Panc1 (cell line): ENCODE data around the gene MGST2. TPM values are rescaled to one million over a fixed set of nuclear protein-coding genes. Genes with fewer than 3 reads are reported as not detected.
A peak's percentile ranks its signal among the peaks of the same experiment; 100 is the strongest.
"Not testable (repeated sequence)": the region's sequence is repeated elsewhere in the genome, so short reads cannot be mapped to it uniquely, and the experiment has no call there.

Source experiments
- ATAC-seq: fragments of 200-7000 bp; cut with Tn5 transposase; 2 replicates; pipeline ENCODE4 v1.9.1; 2020; ENCODE audit warnings: mild to moderate bottlenecking, moderate library complexity
- BruUV-seq: library from RNA; stranded (reverse); fragments of 400-500 nt; replicated peaks from 2 replicates; lab custom pipeline; 2021; lab: Mats Ljungman, UMichigan
- CTCF ChIA-PET: fragments of 300-600 bp; sonication (Branson Sonifier 250); formaldehyde crosslinking; loops from one replicate; lab custom pipeline; 2022; ENCODE audit warnings: antibody characterized with exemption; lab: Charles Lee
- POLR2A ChIA-PET: fragments of 300-600 bp; sonication (Branson Sonifier 250); formaldehyde crosslinking; loops from one replicate; lab custom pipeline; 2022; ENCODE audit warnings: antibody characterized with exemption; lab: Charles Lee
- DNase-seq: peaks from one replicate; pipeline ENCODE4 v3.0.0-alpha.2; 2010; ENCODE audit warnings: low read depth, low spot score
- H3K27ac ChIP-seq: 2 replicates; pipeline ENCODE4 v1.5.1; 2011; ENCODE audit warnings: mild to moderate bottlenecking, low read length, inconsistent platforms
- H3K27me3 ChIP-seq: fragments of 200-500 bp; sonication (Bioruptor generic); 2 replicates; pipeline ENCODE4 v1.6.0; 2014; ENCODE audit warnings: low read length, inconsistent platforms; ENCODE audit not compliant: control insufficient read depth, insufficient read depth
- H3K36me3 ChIP-seq: fragments of 200-500 bp; sonication (Bioruptor generic); 2 replicates; pipeline ENCODE4 v1.5.1; 2014; ENCODE audit warnings: inconsistent platforms, mild to moderate bottlenecking, low read length, moderate library complexity; ENCODE audit not compliant: control insufficient read depth, insufficient read depth
- H3K4me1 ChIP-seq: 2 replicates; pipeline ENCODE4 v1.5.1; 2011; ENCODE audit warnings: inconsistent platforms, mild to moderate bottlenecking, low read length, moderate library complexity; ENCODE audit not compliant: control insufficient read depth, insufficient read depth
- H3K4me3 ChIP-seq, 2 experiments: 2 replicates each; pipeline ENCODE4 v1.5.1; 2011 to 2012; ENCODE audit warnings: low read depth in 2 of 2, low read length in 2 of 2, mild to moderate bottlenecking in 2 of 2, inconsistent platforms in 1 of 2, moderate library complexity in 1 of 2
- H3K9me3 ChIP-seq: fragments of 200-500 bp; sonication (Bioruptor generic); 2 replicates; pipeline ENCODE4 v1.5.1; 2014; ENCODE audit warnings: low read depth, mild to moderate bottlenecking, inconsistent platforms, low read length, moderate library complexity; ENCODE audit not compliant: control insufficient read depth, insufficient read depth
- CTCF ChIP-seq: fragments of 450-650 bp; IDR thresholded peaks from 2 replicates; pipeline ENCODE4 v1.5.1; 2017; ENCODE audit warnings: mild to moderate bottlenecking
- POLR2AphosphoS5 ChIP-seq: IDR thresholded peaks from 2 replicates; pipeline ENCODE4 v1.6.1; 2012; ENCODE audit warnings: mild to moderate bottlenecking, low read depth, low read length, moderate library complexity
- SIN3A ChIP-seq: IDR thresholded peaks from 2 replicates; pipeline ENCODE4 v1.6.1; 2012; ENCODE audit warnings: low read depth, mild to moderate bottlenecking, low read length, moderate library complexity, borderline replicate concordance; ENCODE audit not compliant: insufficient read depth
- TCF7L2 ChIP-seq: IDR thresholded peaks from 2 replicates; pipeline ENCODE4 v1.6.1; 2011; ENCODE audit warnings: mild to moderate bottlenecking, low read depth, low read length, inconsistent platforms
- in situ Hi-C: cut with HindIII; loops from 2 replicates; pipeline ENCODE4 v1.10.0; 2016; ENCODE audit warnings: low sequenced_read_pairs, low pct_unique_long_range_greater_than_20kb
- intact Hi-C: fragments of 100-400 bp; cut with micrococcal nuclease; formaldehyde crosslinking; loops from one replicate; pipeline ENCODE4 v1.10.0; 2022; ENCODE audit not compliant: unreplicated experiment
- total RNA-seq: library from RNA; stranded (reverse); gene quantifications from one replicate; pipeline ENCODE4 v1.2.1, GENCODE V29; 2021; ENCODE audit not compliant: unreplicated experiment
- TF ChIP-seq, protein P1 (sequence below), 2 experiments: IDR thresholded peaks; 2 replicates each; pipeline ENCODE4 v1.6.1; 2011 to 2012; ENCODE audit warnings: low read depth in 2 of 2, control low read depth in 1 of 2, low read length in 1 of 2, mild to moderate bottlenecking in 1 of 2, moderate library complexity in 1 of 2; ENCODE audit not compliant: insufficient read depth in 1 of 2

The MGST2 gene
- total RNA-seq, 1 experiment from 2014 or later, result 17.4 TPM

- BruUV-seq, result no TSS peak
- Histone ChIP-seq H3K36me3 (no peaks in the 10 kb centered on the region), H3K4me3 (peak overlapping the region; percentile 28 to 55), H3K4me1 (no peaks in the 10 kb centered on the region), H3K9me3 (no peaks in the 10 kb centered on the region), H3K27me3 (no peaks in the 10 kb centered on the region), H3K27ac (no peak overlapping the region)
- intact Hi-C loops (no loop called here), in situ Hi-C loops (no loop called here)
- peak; percentile 96 for ATAC-seq
- ChIA-PET CTCF (interaction anchor here (0.9 to 1.6 kb wide), 4 partner anchors 14 to 30 kb away, joined by 3 to 16 read pairs (median 6); no protein-coding TSS in a partner anchor), POLR2A (no interaction called here)
- DNase-seq, result no peak
- TF ChIP-seq POLR2AphosphoS5 (no peak), CTCF (peak; percentile 76)
- TF ChIP-seq, protein P1, sequence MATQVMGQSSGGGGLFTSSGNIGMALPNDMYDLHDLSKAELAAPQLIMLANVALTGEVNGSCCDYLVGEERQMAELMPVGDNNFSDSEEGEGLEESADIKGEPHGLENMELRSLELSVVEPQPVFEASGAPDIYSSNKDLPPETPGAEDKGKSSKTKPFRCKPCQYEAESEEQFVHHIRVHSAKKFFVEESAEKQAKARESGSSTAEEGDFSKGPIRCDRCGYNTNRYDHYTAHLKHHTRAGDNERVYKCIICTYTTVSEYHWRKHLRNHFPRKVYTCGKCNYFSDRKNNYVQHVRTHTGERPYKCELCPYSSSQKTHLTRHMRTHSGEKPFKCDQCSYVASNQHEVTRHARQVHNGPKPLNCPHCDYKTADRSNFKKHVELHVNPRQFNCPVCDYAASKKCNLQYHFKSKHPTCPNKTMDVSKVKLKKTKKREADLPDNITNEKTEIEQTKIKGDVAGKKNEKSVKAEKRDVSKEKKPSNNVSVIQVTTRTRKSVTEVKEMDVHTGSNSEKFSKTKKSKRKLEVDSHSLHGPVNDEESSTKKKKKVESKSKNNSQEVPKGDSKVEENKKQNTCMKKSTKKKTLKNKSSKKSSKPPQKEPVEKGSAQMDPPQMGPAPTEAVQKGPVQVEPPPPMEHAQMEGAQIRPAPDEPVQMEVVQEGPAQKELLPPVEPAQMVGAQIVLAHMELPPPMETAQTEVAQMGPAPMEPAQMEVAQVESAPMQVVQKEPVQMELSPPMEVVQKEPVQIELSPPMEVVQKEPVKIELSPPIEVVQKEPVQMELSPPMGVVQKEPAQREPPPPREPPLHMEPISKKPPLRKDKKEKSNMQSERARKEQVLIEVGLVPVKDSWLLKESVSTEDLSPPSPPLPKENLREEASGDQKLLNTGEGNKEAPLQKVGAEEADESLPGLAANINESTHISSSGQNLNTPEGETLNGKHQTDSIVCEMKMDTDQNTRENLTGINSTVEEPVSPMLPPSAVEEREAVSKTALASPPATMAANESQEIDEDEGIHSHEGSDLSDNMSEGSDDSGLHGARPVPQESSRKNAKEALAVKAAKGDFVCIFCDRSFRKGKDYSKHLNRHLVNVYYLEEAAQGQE (IDR thresholded peaks at IDR 0.05; ENCODE audit: insufficient read depth in 1 of 2, low read depth in 2 of 2, low read length in 1 of 2), result no peak
These were observed 32.0 kb upstream of the MGST2 start for GRCh38 chr4:139633661-139634060.

DNA sequence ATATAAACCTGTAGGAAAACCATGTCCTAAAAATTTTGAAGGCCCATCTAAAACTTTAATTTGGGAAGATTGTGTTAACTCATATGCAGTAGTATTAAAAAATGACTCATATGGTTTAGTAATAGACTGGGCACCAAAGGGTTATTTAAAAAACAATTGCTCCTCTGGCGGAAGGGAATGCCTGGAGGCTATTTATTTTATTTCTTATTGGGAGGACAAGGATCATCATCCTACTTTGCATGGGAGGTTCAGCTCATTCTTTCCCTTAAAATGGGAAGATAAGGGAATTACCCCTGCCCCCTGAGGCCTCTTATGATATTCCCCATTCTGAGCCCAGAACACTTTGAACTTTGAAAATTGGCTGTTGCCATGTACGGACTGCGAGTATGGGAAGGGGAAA is 29.7 kb upstream of the MGST2 start:
- H3K9me3 ChIP-seq, result no peaks in the 10 kb centered on the region
- DNase-seq (no peak), ATAC-seq (no peak)
- no peaks in the 10 kb centered on the region for H3K36me3 ChIP-seq
- TF ChIP-seq CTCF (no peak), TCF7L2 (no peak), POLR2AphosphoS5 (no peak), SIN3A (no peak)
- TF ChIP-seq, protein P1 (IDR thresholded peaks at IDR 0.05; ENCODE audit: insufficient read depth in 1 of 2, low read depth in 2 of 2, low read length in 1 of 2), result no peak
- in situ Hi-C loops, result no loop called here
- POLR2A ChIA-PET, result no interaction called here
- intact Hi-C loops, result no loop called here
- no peaks in the 10 kb centered on the region for H3K4me1 ChIP-seq
- BruUV-seq, result no TSS peak
- CTCF ChIA-PET, result no interaction called here
- H3K27ac ChIP-seq, result no peak overlapping the region
- H3K27me3 ChIP-seq, result no peaks in the 10 kb centered on the region
- H3K4me3 ChIP-seq, result no peak overlapping the region

- intact Hi-C loops, H3K36me3 ChIP-seq, H3K27me3 ChIP-seq, POLR2A ChIA-PET, CTCF ChIA-PET, BruUV-seq, H3K4me1 ChIP-seq, H3K9me3 ChIP-seq, H3K27ac ChIP-seq, ATAC-seq, in situ Hi-C loops, H3K4me3 ChIP-seq, DNase-seq: not testable (repeated sequence)
These were observed 27.3 kb upstream of the MGST2 start for GRCh38 chr4:139638306-139638705.
